CD4-positive, alpha-beta T cell treated with Interleukin-4 for 4 hours (primary cell): ENCODE results near the gene ZDHHC7.
A peak's percentile ranks its signal among the peaks of the same experiment; 100 is the strongest.

Source experiments
- DNase-seq: peaks from one replicate; pipeline ENCODE4 v3.0.0-alpha.2; 2020

ZDHHC7 gene

GRCh38 chr16:84933774-84934631, 77.3 kb downstream of the ZDHHC7 start:
- no peak for DNase-seq

GRCh38 chr16:84932681-84933080, 78.7 kb downstream of the ZDHHC7 start:
- DNase-seq = no peak

GRCh38 chr16:84931506-84931905, 79.8 kb downstream of the ZDHHC7 start:
- no peak for DNase-seq

DNA sequence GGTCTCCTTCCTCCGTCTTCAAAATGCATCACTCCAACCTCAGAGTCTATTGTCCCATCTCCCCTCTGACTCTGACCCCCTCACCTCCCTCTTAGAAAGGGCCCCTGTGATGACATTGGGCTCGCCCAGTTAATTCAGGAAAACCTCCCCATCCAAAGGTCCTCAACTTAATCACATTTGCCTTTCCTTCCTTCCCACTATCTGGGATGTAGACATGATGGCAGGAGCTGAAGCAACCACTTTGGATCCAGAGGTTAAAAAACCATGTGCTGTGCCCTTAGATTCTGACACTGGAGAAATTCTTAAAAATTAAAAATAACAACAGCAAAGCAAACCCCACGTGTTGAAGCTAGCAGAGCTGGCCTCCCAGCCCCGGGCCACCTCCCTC, 80.2 kb downstream of the ZDHHC7 start:
- no peak for DNase-seq

DNA sequence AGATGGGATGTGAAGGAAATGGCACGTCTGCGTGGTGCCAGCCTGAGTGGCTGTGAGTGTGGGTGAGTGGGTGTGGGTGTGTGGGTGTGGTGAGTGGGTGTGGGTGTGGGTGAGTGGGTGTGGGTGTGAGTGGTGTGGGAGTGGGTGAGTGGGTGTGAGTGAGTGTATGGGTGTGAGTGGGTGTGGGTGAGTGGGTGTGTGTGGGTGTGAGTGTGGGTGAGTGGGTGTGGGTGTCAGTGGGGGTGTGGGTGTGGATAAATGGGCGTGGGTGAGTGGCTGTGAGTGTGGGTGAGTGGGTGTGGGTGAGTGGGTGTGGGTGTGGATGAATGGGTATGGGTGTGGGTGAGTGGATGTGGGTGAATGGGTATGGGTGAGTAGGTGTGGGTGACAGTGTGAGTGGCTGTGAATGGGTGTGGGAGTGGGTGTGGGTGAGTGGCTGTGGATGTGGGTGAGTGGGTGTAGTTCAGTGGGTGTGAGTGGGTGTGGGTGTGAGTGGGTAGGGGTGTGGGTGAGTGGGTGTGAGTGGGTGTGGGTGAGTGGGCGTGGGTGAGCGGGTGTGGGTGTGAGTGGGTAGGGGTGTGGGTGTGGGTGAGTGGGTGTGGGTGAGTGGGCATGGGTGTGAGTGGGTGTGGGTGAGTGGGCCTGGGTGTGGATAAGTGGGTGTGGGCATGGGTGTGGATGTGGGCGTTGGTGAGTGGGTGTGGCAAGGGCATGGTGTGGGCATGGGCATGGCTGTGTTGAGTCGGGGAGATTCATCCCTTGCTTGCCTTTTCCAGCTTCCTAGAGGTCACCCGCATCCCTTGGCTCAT, 80.8 kb downstream of the ZDHHC7 start:
- DNase-seq = no peak

- no peak for DNase-seq
Observed at GRCh38 chr16:84929421-84930297, 81.7 kb downstream of the ZDHHC7 start.

DNA sequence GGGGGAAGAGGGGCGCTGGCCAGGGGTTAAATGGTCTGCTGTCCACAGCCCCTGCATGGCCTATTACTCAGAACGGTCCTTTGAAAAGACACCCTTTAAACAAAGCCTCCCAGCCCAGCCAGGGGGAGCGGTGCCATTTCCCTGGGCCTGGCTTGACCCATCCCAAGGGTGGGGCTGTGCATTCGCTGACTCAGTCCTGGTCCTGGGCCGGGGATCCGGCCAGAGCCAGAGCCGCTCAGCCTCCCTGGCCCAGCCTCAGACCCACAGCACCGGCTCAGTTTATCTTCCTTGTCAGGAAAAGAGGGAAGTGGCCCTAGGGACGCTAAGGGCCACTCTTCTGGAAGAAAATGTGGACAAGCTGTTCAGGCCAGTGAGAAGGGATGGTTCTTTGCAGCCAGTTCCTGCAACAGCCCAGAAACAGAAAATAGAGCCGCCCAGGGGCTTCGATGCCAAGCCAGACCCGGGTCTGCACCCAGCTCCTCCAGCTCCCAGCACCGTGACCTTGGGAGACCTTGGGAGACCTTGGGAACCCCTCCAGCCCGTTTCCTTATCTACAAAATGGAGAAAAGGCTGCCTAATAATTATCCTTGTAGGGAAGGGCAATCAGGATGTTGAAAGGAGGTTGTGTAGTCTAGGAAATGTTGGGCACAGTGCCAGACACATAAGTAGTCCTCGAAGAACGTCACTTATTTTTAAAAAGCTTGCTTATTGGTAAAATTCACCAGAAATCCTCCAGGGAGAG, 82.5 kb downstream of the ZDHHC7 start:
- DNase-seq = no peak

DNA sequence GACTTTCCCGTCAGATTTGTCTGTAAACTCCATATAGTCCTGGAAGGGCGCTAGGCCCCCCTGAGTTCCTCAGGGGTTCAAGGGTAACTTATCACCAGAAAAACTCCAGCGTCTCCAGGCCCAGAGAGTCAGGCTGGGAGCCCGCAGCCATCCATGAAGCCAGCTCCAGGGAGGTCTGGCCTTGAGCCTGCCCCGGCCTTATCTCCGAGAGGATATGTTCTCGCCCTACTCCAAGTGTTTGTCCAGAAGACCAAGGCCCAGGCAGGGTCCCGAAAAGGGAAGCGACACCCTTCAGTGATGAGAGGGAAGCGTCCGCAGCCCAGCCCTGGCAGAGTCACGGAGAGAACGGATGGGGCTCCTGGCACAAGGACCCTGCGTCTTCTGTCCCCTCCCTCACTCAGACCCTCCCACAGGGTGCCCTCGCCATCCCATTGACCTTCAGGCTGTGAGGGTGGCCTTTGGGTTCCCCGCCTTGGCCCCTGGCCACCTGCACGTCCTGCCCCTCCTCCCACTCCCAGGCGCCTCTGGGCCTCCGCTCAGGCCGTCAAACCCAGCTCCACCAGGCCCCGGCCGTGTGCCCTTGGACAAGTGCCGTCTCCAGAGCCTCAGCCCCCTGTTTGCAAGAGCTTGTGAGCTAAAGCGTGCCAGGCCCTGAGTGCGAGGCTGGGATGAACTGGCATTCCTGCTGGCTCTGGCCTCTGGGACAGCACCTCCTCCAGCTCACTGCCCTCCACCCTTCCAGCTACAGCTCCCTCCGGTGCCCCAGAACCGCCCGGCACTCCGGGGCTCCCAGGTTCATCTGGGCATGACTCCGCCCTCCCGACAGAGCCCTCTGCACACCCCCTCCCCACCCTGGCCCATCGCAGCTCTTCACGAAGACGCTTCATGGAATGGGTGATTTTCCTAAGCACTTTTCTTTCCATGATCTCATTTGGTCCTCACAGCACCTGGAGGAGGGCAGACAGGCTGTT, 83.4 kb downstream of the ZDHHC7 start:
- no peak for DNase-seq

- DNase-seq = no peak
Observed at GRCh38 chr16:84926462-84926861, 84.9 kb downstream of the ZDHHC7 start.

GRCh38 chr16:84925773-84926372, 85.5 kb downstream of the ZDHHC7 start:
- DNase-seq = no peak

GRCh38 chr16:84925092-84925772, 86.1 kb downstream of the ZDHHC7 start:
- peak; percentile 52 for DNase-seq

DNA sequence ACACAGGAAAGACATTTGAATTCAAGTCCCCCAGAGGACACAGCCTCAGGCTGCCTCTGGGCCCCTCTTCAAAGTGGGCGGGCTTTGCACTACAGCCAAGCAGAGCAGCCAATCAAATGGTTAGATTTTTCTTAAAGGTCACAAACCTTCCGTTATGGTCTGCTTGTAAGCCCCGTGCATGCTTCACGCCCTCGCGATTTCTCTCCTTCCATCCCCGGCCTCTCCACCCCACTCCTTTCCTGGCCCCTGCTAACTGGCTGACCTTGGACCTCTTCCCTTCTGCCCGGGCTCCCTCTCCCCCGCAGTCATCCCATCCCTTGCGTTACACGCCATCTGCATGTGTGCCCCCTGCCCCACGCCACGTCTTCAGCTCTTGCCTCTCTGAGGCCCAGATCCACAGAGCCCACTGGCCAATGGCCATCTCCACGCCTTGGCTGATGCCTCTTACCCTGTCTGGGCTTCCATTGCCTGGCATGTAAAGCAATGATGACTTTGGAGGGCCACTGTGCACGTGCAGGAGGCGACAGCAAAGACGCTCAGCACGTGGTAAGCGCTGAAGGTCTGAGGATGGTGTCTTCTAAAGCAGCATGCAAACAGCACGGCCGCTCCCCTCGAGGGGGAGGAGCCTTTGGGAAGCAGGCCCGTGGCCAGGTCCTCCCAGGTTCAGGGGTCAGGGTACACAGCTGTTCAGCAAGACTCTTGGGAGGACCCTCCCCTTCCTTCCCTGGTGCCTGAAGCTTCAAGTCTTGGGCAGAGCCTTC, 86.8 kb downstream of the ZDHHC7 start:
- no peak for DNase-seq
